Activated naive CD8-positive, alpha-beta T cell treated with anti-CD3 and anti-CD28 coated beads, Interleukin-2, amount 10 ng/mL, durations not matched to agents 7 days and 5 days (primary cell): ENCODE results near the gene HIVEP3. TPM values are rescaled to one million over a fixed set of nuclear protein-coding genes. Genes with fewer than 3 reads are reported as not detected.

ENCODE experiments used
- ATAC-seq: fragments of 150-1000 bp; cut with Tn5 transposase; one replicate; pipeline ENCODE4 v1.10.0; 2021; ENCODE audit warnings: low read depth, moderate library complexity
- POLR2A ChIA-PET: fragments of 350-600 bp; sonication (Branson Sonifier 250); formaldehyde crosslinking; loops from one replicate; lab custom pipeline; 2021; ENCODE audit warnings: antibody characterized with exemption; lab: Charles Lee
- DNase-seq: peaks from one replicate; pipeline ENCODE4 v3.0.0; 2021
- H3K27ac Mint-ChIP-seq: one replicate; pipeline ENCODE4 v1.8.0; 2022; ENCODE audit warnings: mild to moderate bottlenecking, mixed read lengths
- H3K27me3 Mint-ChIP-seq: one replicate; pipeline ENCODE4 v1.8.0; 2022; ENCODE audit warnings: mild to moderate bottlenecking, moderate library complexity, mixed read lengths
- H3K36me3 Mint-ChIP-seq: one replicate; pipeline ENCODE4 v1.8.0; 2021; ENCODE audit warnings: mild to moderate bottlenecking, mixed read lengths
- H3K4me1 Mint-ChIP-seq: one replicate; pipeline ENCODE4 v1.8.0; 2021; ENCODE audit warnings: mixed read lengths
- H3K4me3 Mint-ChIP-seq: one replicate; pipeline ENCODE4 v1.8.0; 2022; ENCODE audit warnings: mild to moderate bottlenecking, moderate library complexity, mixed read lengths
- H3K9me3 Mint-ChIP-seq: one replicate; pipeline ENCODE4 v1.8.0; 2021; ENCODE audit warnings: mixed read lengths
- total RNA-seq, 2 experiments: library from RNA; stranded (reverse); gene quantifications; one replicate each; pipeline ENCODE4 v1.2.3, GENCODE V29; 2021

HIVEP3 gene
- total RNA-seq, 2 experiments from 2014 or later, result 10.1 to 10.7 TPM

- POLR2A ChIA-PET, result no interaction called here
- Mint-ChIP-seq H3K4me3 (no peak overlapping the region), H3K36me3 (no peaks in the 10 kb centered on the region), H3K9me3 (no peaks in the 10 kb centered on the region), H3K27ac (no peak overlapping the region), H3K4me1 (peaks cover 2% of the 10 kb centered on the region), H3K27me3 (peaks cover 4% of the 10 kb centered on the region)
- ATAC-seq (no peak), DNase-seq (no peak)
These were observed 444.0 kb downstream of the HIVEP3 start for GRCh38 chr1:41474490-41475271.

- Mint-ChIP-seq H3K4me1 (peaks cover 2% of the 10 kb centered on the region), H3K4me3 (no peak overlapping the region), H3K36me3 (no peaks in the 10 kb centered on the region), H3K9me3 (no peaks in the 10 kb centered on the region), H3K27ac (no peak overlapping the region), H3K27me3 (peaks cover 4% of the 10 kb centered on the region)
- ATAC-seq, result no peak
- POLR2A ChIA-PET, result no interaction called here
- no peak for DNase-seq
These were observed 444.9 kb downstream of the HIVEP3 start for GRCh38 chr1:41473738-41474362.

- Mint-ChIP-seq H3K27me3 (peaks cover 3% of the 10 kb centered on the region), H3K36me3 (no peaks in the 10 kb centered on the region), H3K4me1 (no peaks in the 10 kb centered on the region), H3K4me3 (no peak overlapping the region), H3K9me3 (no peaks in the 10 kb centered on the region), H3K27ac (no peak overlapping the region)
- ATAC-seq, result no peak
- DNase-seq, result no peak
- POLR2A ChIA-PET, result no interaction called here
These were observed 447.1 kb downstream of the HIVEP3 start for GRCh38 chr1:41471658-41472057.

- no peaks in the 10 kb centered on the region for H3K9me3 Mint-ChIP-seq
- no peak overlapping the region for H3K27ac Mint-ChIP-seq
- no peak overlapping the region for H3K4me3 Mint-ChIP-seq
- H3K36me3 Mint-ChIP-seq, result no peaks in the 10 kb centered on the region
- DNase-seq (no peak), ATAC-seq (no peak)
- H3K4me1 Mint-ChIP-seq, result no peaks in the 10 kb centered on the region
- H3K27me3 Mint-ChIP-seq, result peaks cover 3% of the 10 kb centered on the region
- POLR2A ChIA-PET, result no interaction called here
These were observed 449.0 kb downstream of the HIVEP3 start for GRCh38 chr1:41469706-41470105.

- no peak for DNase-seq
- Mint-ChIP-seq H3K36me3 (no peaks in the 10 kb centered on the region), H3K9me3 (no peaks in the 10 kb centered on the region), H3K27ac (no peak overlapping the region), H3K27me3 (peaks cover 3% of the 10 kb centered on the region), H3K4me1 (no peaks in the 10 kb centered on the region), H3K4me3 (no peak overlapping the region)
- ATAC-seq, result no peak
- POLR2A ChIA-PET, result no interaction called here
These were observed 450.5 kb downstream of the HIVEP3 start for GRCh38 chr1:41468122-41468762.

GRCh38 chr1:41467673-41468072 is 451.0 kb downstream of the HIVEP3 start:
- Mint-ChIP-seq H3K9me3 (no peaks in the 10 kb centered on the region), H3K4me3 (no peak overlapping the region), H3K27ac (no peak overlapping the region), H3K27me3 (peaks cover 3% of the 10 kb centered on the region), H3K36me3 (no peaks in the 10 kb centered on the region), H3K4me1 (no peaks in the 10 kb centered on the region)
- DNase-seq, result no peak
- POLR2A ChIA-PET, result no interaction called here
- no peak for ATAC-seq

- POLR2A ChIA-PET, result no interaction called here
- DNase-seq, result no peak
- ATAC-seq, result no peak
- no peak overlapping the region for H3K27ac Mint-ChIP-seq
- peaks cover 3% of the 10 kb centered on the region for H3K27me3 Mint-ChIP-seq
- no peaks in the 10 kb centered on the region for H3K36me3 Mint-ChIP-seq
- H3K4me1 Mint-ChIP-seq, result no peaks in the 10 kb centered on the region
- H3K9me3 Mint-ChIP-seq, result no peaks in the 10 kb centered on the region
- H3K4me3 Mint-ChIP-seq, result no peak overlapping the region
These were observed 452.6 kb downstream of the HIVEP3 start for GRCh38 chr1:41466146-41466545.

GRCh38 chr1:41465741-41466140 is 453.0 kb downstream of the HIVEP3 start:
- peaks cover 3% of the 10 kb centered on the region for H3K27me3 Mint-ChIP-seq
- H3K4me3 Mint-ChIP-seq, result no peak overlapping the region
- no peaks in the 10 kb centered on the region for H3K4me1 Mint-ChIP-seq
- H3K9me3 Mint-ChIP-seq, result no peaks in the 10 kb centered on the region
- no peak for ATAC-seq
- H3K27ac Mint-ChIP-seq, result no peak overlapping the region
- POLR2A ChIA-PET, result no interaction called here
- H3K36me3 Mint-ChIP-seq, result no peaks in the 10 kb centered on the region
- DNase-seq, result no peak

GRCh38 chr1:41464885-41465284 is 453.8 kb downstream of the HIVEP3 start:
- DNase-seq (no peak), ATAC-seq (no peak)
- H3K4me3 Mint-ChIP-seq, result no peak overlapping the region
- H3K9me3 Mint-ChIP-seq, result no peaks in the 10 kb centered on the region
- no peaks in the 10 kb centered on the region for H3K36me3 Mint-ChIP-seq
- POLR2A ChIA-PET, result no interaction called here
- H3K27ac Mint-ChIP-seq, result no peak overlapping the region
- peaks cover 4% of the 10 kb centered on the region for H3K27me3 Mint-ChIP-seq
- H3K4me1 Mint-ChIP-seq, result no peaks in the 10 kb centered on the region

GRCh38 chr1:41463516-41463915 is 455.2 kb downstream of the HIVEP3 start:
- Mint-ChIP-seq H3K4me3 (no peak overlapping the region), H3K4me1 (no peaks in the 10 kb centered on the region), H3K36me3 (no peaks in the 10 kb centered on the region), H3K9me3 (no peaks in the 10 kb centered on the region), H3K27me3 (peaks cover 8% of the 10 kb centered on the region), H3K27ac (no peak overlapping the region)
- no peak for DNase-seq
- POLR2A ChIA-PET, result no interaction called here
- ATAC-seq, result no peak

GRCh38 chr1:41462680-41463004 is 456.1 kb downstream of the HIVEP3 start:
- H3K4me1 Mint-ChIP-seq, result no peaks in the 10 kb centered on the region
- H3K9me3 Mint-ChIP-seq, result no peaks in the 10 kb centered on the region
- no peak for DNase-seq
- H3K36me3 Mint-ChIP-seq, result no peaks in the 10 kb centered on the region
- peaks cover 8% of the 10 kb centered on the region for H3K27me3 Mint-ChIP-seq
- no peak overlapping the region for H3K4me3 Mint-ChIP-seq
- POLR2A ChIA-PET, result no interaction called here
- H3K27ac Mint-ChIP-seq, result no peak overlapping the region
- ATAC-seq, result no peak

- DNase-seq, result no peak
- no peaks in the 10 kb centered on the region for H3K4me1 Mint-ChIP-seq
- H3K27ac Mint-ChIP-seq, result no peak overlapping the region
- POLR2A ChIA-PET, result no interaction called here
- H3K36me3 Mint-ChIP-seq, result no peaks in the 10 kb centered on the region
- H3K9me3 Mint-ChIP-seq, result no peaks in the 10 kb centered on the region
- H3K27me3 Mint-ChIP-seq, result peaks cover 8% of the 10 kb centered on the region
- no peak overlapping the region for H3K4me3 Mint-ChIP-seq
- no peak for ATAC-seq
These were observed 456.7 kb downstream of the HIVEP3 start for GRCh38 chr1:41461790-41462679.

GRCh38 chr1:41456847-41457540 is 461.7 kb downstream of the HIVEP3 start:
- Mint-ChIP-seq H3K27ac (no peak overlapping the region), H3K36me3 (no peaks in the 10 kb centered on the region)

More at GRCh38 chr1:41456847-41457540, 461.7 kb downstream of the HIVEP3 start:
- ATAC-seq (no peak), DNase-seq (no peak)
- H3K27me3 Mint-ChIP-seq, result peaks cover 6% of the 10 kb centered on the region
- H3K4me1 Mint-ChIP-seq, result peaks cover under 1% of the 10 kb centered on the region
- no peak overlapping the region for H3K4me3 Mint-ChIP-seq
- POLR2A ChIA-PET, result no interaction called here
- no peaks in the 10 kb centered on the region for H3K9me3 Mint-ChIP-seq
